ENCODE results near the gene DRD2.

DRD2 gene

GRCh38 chr11:113397212-113397611 lies 78.0 kb downstream of the DRD2 start:
- DNase-seq = no peak

GRCh38 chr11:113396690-113397089 lies 78.5 kb downstream of the DRD2 start:
- DNase-seq = no peak

GRCh38 chr11:113395782-113396336 lies 79.3 kb downstream of the DRD2 start:
- DNase-seq = no peak

- no peak for DNase-seq
Observed at GRCh38 chr11:113394919-113395318, 80.3 kb downstream of the DRD2 start.

- DNase-seq = no peak
Observed at GRCh38 chr11:113393501-113393985, 81.7 kb downstream of the DRD2 start.

GRCh38 chr11:113392236-113392921 lies 82.8 kb downstream of the DRD2 start:
- DNase-seq = no peak

GRCh38 chr11:113389272-113389671 lies 85.9 kb downstream of the DRD2 start:
- no peak for DNase-seq

GRCh38 chr11:113387605-113388211 lies 87.5 kb downstream of the DRD2 start, which contains the start of gene ANKK1:
Gene ANKK1 (plus strand): TSS chr11:113387779. CDS start chr11:113387885, 106 bp downstream.
- DNase-seq = no peak

GRCh38 chr11:113386866-113387265 lies 88.3 kb downstream of the DRD2 start:
- no peak for DNase-seq

GRCh38 chr11:113385749-113386148 lies 89.4 kb downstream of the DRD2 start:
- DNase-seq = no peak

- DNase-seq = no peak
Observed at GRCh38 chr11:113384551-113384950, 90.6 kb downstream of the DRD2 start.

- DNase-seq = no peak
Observed at GRCh38 chr11:113382121-113382520, 93.1 kb downstream of the DRD2 start.

GRCh38 chr11:113378692-113379091 lies 96.5 kb downstream of the DRD2 start:
- no peak for DNase-seq

- DNase-seq = no peak
Observed at GRCh38 chr11:113377681-113378412, 97.4 kb downstream of the DRD2 start.

GRCh38 chr11:113376156-113376555 lies 99.0 kb downstream of the DRD2 start:
- DNase-seq = no peak

- DNase-seq = no peak
Observed at GRCh38 chr11:113375402-113375801, 99.8 kb downstream of the DRD2 start.

GRCh38 chr11:113373981-113374560 lies 101.1 kb downstream of the DRD2 start:
- DNase-seq = no peak

- no peak for DNase-seq
Observed at GRCh38 chr11:113373306-113373705, 101.9 kb downstream of the DRD2 start.

- DNase-seq = no peak
Observed at GRCh38 chr11:113372309-113372708, 102.9 kb downstream of the DRD2 start.

- no peak for DNase-seq
Observed at GRCh38 chr11:113370634-113371033, 104.6 kb downstream of the DRD2 start.

GRCh38 chr11:113369411-113369810 lies 105.8 kb downstream of the DRD2 start:
- DNase-seq = no peak

GRCh38 chr11:113365895-113366294 lies 109.3 kb downstream of the DRD2 start:
- DNase-seq = no peak

- DNase-seq = no peak
Observed at GRCh38 chr11:113363996-113364641, 111.1 kb downstream of the DRD2 start.

Measured in CD4-positive, alpha-beta T cell treated with Interleukin-17A for 1 hour (primary cell).